Stimulated activated CD8-positive, alpha-beta memory T cell treated with anti-CD3 and anti-CD28 coated beads, Interleukin-15, amount 100 ng/mL, for 4 hours (primary cell): ENCODE measurements around the gene CCDC107.

Experiments used
- DNase-seq, 2 donors: peaks; one replicate each; pipeline ENCODE4 v3.0.0-alpha.2; 2020; ENCODE audit warnings: low read depth in 2 of 2

The CCDC107 gene

GRCh38 chr9:35682520-35683315 lies 24.6 kb downstream of the CCDC107 start:
- no peak for DNase-seq

GRCh38 chr9:35683323-35683722 lies 25.2 kb downstream of the CCDC107 start:
- DNase-seq: no peak

GRCh38 chr9:35684921-35685320 lies 26.8 kb downstream of the CCDC107 start:
- DNase-seq: no peak

GRCh38 chr9:35685506-35685905 lies 27.4 kb downstream of the CCDC107 start:
- no peak for DNase-seq

- DNase-seq: no peak
Measured at GRCh38 chr9:35686222-35687203, 28.4 kb downstream of the CCDC107 start.

GRCh38 chr9:35687306-35687705 lies 29.2 kb downstream of the CCDC107 start:
- no peak for DNase-seq

GRCh38 chr9:35687972-35688557 lies 30.0 kb downstream of the CCDC107 start:
- DNase-seq: no peak

GRCh38 chr9:35688558-35689541 lies 30.8 kb downstream of the CCDC107 start:
- DNase-seq: no peak

- no peak for DNase-seq
Measured at GRCh38 chr9:35689542-35690293, 31.6 kb downstream of the CCDC107 start, which contains the start of gene TPM2. TSS of gene TPM2 (minus strand) at chr9:35689925. CDS start at chr9:35689817, 108 bp downstream.

- no peak for DNase-seq
Measured at GRCh38 chr9:35690294-35690613, 32.2 kb downstream of the CCDC107 start.

- no peak for DNase-seq
Measured at GRCh38 chr9:35690614-35691333, 32.7 kb downstream of the CCDC107 start.

- no peak for DNase-seq
Measured at GRCh38 chr9:35691334-35691650, 33.2 kb downstream of the CCDC107 start.

- no peak for DNase-seq
Measured at GRCh38 chr9:35691757-35692301, 33.7 kb downstream of the CCDC107 start.

GRCh38 chr9:35695943-35696401 lies 37.9 kb downstream of the CCDC107 start:
- no peak for DNase-seq

- DNase-seq: peak in 1 of 2 donors; percentile 33
Measured at GRCh38 chr9:35696520-35697215, 38.6 kb downstream of the CCDC107 start.

- no peak for DNase-seq
Measured at GRCh38 chr9:35697486-35697885, 39.4 kb downstream of the CCDC107 start.

- no peak for DNase-seq
Measured at GRCh38 chr9:35698231-35698630, 40.1 kb downstream of the CCDC107 start.

GRCh38 chr9:35700031-35700430 lies 41.9 kb downstream of the CCDC107 start:
- DNase-seq: no peak

- DNase-seq: no peak
Measured at GRCh38 chr9:35700942-35701341, 42.9 kb downstream of the CCDC107 start.
